ENCODE measurements around the gene CD300LF. TPM values are rescaled to one million over a fixed set of nuclear protein-coding genes. Genes with fewer than 3 reads are reported as not detected.

CD300LF gene
- total and polyA plus RNA-seq, 2 experiments from 2014 or later, result not detected

- H3K4me2 ChIP-seq, result no peak overlapping the region
- no peaks in the 10 kb centered on the region for H3K79me2 ChIP-seq (replicated peaks; ENCODE audit: insufficient read depth)
- ATAC-seq (no peak), DNase-seq (ENCODE audit: low spot score) (no peak)
- no peaks in the 10 kb centered on the region for H3K27me3 ChIP-seq (ENCODE audit: insufficient read depth)
- no peak overlapping the region for H2AFZ ChIP-seq
- Mint-ChIP-seq H3K36me3 (ENCODE audit: low read depth) (no peaks in the 10 kb centered on the region), H3K9me3 (no peaks in the 10 kb centered on the region), H3K4me3 (no peak overlapping the region), H3K27me3 (ENCODE audit: insufficient read depth, low read depth, poor library complexity) (peaks cover 9% of the 10 kb centered on the region), H3K27ac (no peak overlapping the region), H3K4me1 (peaks cover 21% of the 10 kb centered on the region)
- TF ChIP-seq NANOG (IDR thresholded peaks at IDR 0.05; ENCODE audit: borderline replicate concordance) (no peak), STAT1 (IDR thresholded peaks at IDR 0.05; ENCODE audit: unreplicated experiment) (no peak), EZH2phosphoT487 (IDR thresholded peaks at IDR 0.05; ENCODE audit: unreplicated experiment) (no peak), ZNF462 (CRISPR knock-in tag; IDR thresholded peaks at IDR 0.05) (no peak), ETS1 (IDR thresholded peaks at IDR 0.05) (no peak), ZNF331 (CRISPR knock-in tag; IDR thresholded peaks at IDR 0.05; ENCODE audit: low read depth) (no peak), EZH2 (IDR thresholded peaks at IDR 0.05; ENCODE audit: low read depth, unreplicated experiment) (no peak), REST (IDR thresholded peaks at IDR 0.05; ENCODE audit: unreplicated experiment) (no peak), JUNB (IDR thresholded peaks at IDR 0.05; ENCODE audit: unreplicated experiment) (no peak)
- no peak overlapping the region for H3K4me3 ChIP-seq
- H3F3A ChIP-seq (replicated peaks; ENCODE audit: low read depth), result no peaks in the 10 kb centered on the region
- no peaks in the 10 kb centered on the region for H3K36me3 ChIP-seq (ENCODE audit: insufficient read depth)
- no peaks in the 10 kb centered on the region for H4K20me1 ChIP-seq (replicated peaks; ENCODE audit: insufficient read depth)
- no peak overlapping the region for H3K27ac ChIP-seq (ENCODE audit: low read depth)
- H3K4me1 ChIP-seq (ENCODE audit: insufficient read depth), result peaks cover 4% of the 10 kb centered on the region; the same call in 1 of the 2 replicates
- H3K9me2 ChIP-seq (ENCODE audit: insufficient read depth), result no peaks in the 10 kb centered on the region
Measured at GRCh38 chr17:74645010-74645409, 67.7 kb downstream of the CD300LF start.

All from GM23338 (cell line).